T-helper 1 cell treated with Interleukin-12 subunit alpha and Interleukin-12 subunit beta and Interleukin-4 antibody, amounts not matched to agents 30 ng/mL and 1 ng/mL, for 36 hours (primary cell): ENCODE results near the gene B4GALNT3. TPM values are rescaled to one million over a fixed set of nuclear protein-coding genes. Genes with fewer than 3 reads are reported as not detected.

ENCODE experiments used
- intact Hi-C: fragments of 100-400 bp; cut with micrococcal nuclease; formaldehyde crosslinking; loops from one replicate; pipeline ENCODE4 v1.15.1; 2024
- total RNA-seq: library from RNA; stranded (reverse); gene quantifications from 2 replicates; pipeline ENCODE4 v1.2.3, GENCODE V29; 2022

B4GALNT3 gene
- total RNA-seq, 1 donor from 2014 or later, result 13.6 TPM

DNA sequence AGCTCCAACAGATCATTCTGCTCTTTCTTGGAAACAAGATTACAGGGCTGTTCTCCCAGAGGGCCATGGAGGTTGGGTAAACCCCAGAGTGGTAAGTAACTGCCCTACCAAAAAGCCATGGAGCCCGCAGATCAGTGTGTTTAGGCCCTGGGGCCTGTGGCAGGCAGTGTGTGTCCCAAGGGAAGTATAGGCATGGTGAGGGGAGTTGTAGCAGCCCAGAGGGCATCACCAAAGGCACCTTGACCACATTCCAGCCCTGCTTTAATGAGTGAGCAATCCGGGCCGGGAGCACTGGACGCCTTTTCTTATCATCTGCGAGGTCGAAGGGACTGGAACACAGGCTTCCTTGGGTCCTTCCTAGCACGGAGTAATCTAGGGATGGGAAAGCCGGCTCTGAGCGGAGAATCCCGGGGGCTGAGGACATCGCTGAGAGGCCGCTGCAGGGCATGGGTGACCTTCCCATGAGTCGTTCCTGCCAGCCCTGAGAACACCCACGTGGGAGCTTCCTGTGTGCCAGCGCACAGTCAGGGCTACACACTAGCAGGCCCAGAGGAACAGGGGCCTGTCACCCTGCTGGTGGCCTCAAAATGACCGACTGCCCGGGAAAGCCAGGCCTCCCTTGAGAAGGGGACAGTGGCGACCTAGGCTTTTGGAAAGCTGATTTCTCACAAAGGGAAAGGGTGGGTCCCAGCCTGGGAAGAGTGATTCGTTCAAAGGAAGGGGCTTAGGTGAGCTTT lies 112.2 kb downstream of the B4GALNT3 start:
- intact Hi-C loops, result no loop called here

DNA sequence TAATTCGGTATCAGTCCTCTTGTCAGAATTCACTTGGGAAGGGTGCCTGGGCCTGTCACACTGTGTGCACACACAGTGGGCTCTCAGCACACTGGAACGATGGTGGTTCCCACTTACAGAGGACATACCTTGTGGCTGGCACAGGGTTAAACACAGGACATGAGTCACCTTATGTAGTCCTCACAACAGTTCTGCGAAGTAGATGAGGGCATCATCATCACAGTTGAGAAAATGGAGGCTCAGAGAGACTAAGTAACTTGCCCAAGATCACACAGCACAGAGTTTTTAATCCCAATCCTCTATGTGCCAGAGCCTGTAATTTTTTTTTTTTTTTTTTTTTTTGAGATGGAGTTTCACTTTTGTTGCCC lies 112.8 kb downstream of the B4GALNT3 start:
- intact Hi-C loops, result no loop called here

DNA sequence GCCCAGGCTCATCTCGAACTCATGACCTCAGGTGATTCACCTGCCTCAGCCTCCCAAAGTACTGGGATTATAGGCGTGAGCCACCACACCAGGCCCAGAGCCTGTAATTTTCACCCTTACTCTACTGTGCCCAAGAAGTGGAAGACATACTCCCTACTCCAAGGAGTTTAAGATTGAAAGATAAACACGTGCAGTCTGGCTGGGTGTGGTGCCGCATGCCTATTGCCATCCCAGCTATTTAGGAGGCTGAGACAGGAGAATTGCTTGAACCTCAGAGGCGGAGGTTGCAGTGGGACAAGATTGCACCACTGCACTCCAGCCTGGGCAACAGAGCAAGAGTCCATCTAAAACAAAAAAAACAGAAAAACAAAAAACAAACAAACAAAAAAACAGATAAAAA lies 113.5 kb downstream of the B4GALNT3 start:
- intact Hi-C loops, result no loop called here

DNA sequence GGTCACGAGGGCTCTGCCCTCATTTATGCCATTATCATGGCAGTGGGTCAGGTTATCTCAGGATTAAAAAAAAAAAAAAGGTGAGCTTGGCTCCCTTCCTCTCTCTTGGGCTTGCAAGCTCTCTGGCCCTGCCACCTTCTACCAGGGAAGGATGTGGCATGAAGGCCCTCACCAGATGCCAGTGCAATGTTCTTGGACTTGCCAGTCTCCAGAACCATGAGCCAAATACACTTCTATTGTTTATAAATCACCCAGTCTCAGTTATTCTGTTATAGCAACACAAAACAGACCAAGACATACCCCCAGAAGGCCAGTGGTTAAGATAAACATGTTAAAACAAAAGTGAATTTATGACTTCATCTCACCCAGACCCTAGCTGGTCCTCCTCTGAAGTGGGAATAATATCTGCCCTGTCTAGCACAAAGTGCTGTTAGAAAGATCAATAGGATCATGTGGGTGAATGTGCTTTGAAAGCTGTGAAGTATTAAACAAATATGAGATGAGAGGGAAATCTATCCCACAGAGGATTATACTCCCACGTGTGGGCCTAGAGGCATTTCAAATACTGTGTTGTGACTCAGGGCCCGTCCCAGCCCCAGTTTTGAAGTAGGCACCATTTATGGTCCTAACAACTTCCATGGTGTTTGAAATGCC lies 114.9 kb downstream of the B4GALNT3 start:
- intact Hi-C loops, result no loop called here

DNA sequence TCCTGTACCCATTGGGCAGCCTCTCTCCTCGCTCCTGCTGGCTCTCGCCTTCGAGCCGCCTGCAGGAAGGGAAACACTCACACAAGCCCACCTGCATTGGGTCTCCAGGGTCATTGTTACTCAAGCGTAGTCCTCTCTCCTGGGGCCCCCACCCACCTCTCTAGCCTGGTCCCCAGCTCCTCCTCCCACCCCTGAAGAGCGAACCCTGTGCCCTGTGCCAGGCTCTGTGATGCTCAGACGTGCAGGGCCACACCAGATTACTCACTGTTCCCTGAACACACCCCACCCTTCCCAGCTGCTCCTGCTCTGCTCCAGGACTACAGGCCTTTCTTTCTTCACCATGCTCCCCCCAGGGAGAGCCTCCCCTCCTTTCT lies 115.4 kb downstream of the B4GALNT3 start:
- intact Hi-C loops, result no loop called here

DNA sequence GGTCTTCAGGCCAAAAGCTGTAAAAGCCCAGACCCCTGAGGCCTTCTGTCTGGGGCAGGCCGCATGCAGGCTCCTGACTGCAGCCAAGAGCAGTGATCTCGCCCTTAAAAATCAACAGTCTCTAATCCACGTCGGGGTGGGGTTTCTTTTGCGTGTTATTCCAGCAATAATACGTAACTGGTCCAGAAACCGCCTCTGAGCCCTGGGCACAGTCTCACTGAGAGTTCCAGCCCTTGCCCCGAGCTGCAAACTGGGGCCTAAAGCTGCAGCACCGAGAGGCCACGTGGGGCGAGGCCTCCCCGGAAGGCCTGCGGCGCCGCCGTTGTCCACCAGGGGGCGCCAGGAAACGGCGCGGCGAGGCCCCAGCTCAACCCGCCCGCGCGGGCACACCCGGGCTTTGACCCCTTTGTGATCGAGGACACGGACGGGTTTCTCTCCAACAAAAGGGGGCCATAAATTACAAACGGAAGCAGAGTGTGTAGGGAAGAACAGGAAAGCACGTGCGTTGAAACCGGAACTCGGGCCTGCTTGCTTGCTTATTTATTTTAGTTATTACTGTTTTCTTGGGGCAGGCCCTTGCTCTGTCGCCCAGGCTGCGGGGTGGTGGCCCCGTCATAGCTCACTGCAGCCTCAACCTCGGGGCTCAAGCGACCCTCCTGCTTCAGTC lies 116.3 kb downstream of the B4GALNT3 start:
- intact Hi-C loops, result loop anchor here (1.0 to 2.0 kb wide), 7 partner anchors 35 to 373 kb away; partner anchors contain the start of gene RAD52

DNA sequence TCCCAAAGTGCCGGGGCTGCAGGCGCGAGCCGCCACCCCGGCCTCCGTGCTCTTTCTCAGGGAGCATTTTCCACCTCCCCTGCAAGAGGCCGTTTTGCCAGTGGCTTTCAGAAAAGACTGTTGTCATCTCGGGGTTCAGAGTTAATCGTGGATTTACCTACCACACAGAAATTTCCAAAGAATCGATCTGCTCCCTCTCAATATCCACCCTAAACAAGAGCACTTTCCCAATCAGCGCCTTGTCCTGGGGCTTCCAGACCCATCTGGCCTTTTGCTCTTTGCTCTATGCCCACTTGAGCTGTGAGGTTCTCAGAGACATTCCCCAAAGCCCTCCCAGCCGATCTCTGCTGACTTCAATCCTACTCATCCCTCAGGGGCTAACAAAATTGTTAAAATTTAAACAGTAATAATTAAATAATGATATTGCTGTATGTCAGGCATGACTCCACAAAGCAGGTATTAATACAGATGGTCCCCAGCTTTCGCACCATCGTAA lies 116.9 kb downstream of the B4GALNT3 start:
- intact Hi-C loops, result loop anchor here (1.0 to 2.0 kb wide), 7 partner anchors 34 to 373 kb away; partner anchors contain the start of gene RAD52

DNA sequence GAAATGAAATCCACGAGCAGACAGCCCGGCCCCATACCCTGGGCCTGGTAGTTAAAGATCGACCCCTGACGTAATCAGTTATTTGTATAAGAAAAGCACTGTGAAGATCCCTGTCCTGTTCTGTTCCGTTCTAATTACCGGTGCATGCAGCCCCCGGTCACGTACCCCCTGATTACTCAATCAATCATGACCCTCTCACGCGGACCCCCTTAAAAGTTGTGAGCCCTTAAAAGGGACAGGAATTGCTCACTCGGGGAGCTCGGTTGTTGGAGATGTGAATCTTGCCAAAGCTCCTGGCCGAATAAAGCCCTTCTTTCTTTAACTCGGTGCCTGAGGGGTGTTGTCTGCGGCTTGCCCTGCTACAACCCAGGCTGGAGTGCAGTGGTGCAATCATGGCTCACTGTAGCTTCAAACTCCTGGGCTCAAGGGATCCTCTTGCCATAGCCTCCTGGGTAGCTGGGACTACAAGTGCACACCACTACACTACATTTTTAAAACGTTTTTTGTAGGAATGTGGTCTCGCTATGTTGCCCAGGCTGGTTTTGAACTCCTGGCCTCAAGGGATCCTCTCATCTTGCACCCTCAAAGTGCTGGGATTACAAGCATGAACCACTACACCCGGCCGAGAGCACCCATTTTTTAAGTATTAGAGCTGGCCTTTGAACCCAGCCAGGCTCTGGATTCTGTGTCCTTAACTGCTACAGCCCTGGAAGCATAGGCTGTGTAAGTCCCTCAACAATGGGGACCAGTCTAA lies 118.4 kb downstream of the B4GALNT3 start:
- intact Hi-C loops, result loop anchor here (2.0 kb wide), 2 partner anchors 33 to 97 kb away; no protein-coding TSS in a partner anchor

DNA sequence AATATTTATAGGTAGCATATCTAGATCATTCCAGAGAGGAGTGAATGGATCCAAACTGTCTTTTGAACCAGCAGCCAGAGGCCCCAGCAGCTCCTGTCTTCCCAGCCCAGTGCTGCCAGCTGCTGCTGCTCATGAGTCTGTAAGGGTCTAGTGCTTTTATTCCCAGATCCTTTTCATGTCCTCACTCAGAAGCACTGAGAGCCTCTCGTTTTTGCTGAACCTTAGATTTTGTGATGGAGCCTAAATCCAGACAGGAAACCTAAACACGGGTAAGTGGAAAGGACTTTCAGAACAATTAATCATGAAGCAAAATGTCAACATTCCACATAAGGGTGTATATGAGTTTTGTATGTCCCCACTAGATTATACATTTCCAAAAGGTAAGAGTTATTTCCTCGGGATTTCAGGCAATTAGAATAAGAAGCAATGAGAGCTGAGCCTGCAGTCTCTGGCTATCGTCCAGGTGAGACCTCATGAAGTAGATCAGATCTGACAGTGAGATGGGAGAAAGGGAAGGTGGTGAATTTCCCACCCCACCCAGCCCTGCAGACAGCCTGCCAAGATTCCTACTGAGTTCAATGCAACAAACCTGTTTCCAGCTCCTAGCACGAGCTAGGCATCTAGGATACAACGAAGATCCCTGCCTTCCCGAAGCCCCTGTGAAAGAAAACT lies 119.1 kb downstream of the B4GALNT3 start:
- intact Hi-C loops, result no loop called here

DNA sequence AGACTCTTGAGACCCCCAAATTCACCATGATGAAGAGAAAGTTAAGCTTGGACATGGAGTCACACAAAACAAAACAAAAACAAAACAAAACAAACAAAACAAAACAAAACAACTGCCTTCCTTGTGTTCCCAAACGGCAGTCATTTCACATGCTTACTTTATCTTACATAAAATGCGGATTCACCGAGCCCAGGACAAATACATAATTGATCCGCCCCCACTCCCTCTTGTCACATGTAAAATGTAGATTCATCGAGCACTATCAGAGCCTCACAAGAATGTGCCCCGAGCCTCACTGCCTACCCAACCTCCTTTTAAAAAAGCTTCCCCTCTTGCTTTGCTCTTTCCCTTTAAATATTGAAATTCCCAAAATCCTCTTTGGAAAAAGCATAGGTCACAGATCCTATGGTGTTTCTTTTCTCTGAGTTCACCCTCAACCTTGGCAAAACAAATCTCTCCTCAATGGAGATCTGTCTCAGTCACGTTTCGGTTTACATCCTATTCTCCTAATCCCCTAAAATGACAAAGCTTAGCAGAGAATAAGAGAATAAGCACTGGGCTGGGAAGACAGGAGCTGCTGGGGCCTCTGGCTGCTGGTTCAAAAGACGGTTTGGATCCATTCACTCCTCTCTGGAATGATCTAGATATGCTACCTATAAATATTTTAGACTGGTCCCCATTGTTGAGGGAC lies 119.8 kb downstream of the B4GALNT3 start:
- intact Hi-C loops, result no loop called here

DNA sequence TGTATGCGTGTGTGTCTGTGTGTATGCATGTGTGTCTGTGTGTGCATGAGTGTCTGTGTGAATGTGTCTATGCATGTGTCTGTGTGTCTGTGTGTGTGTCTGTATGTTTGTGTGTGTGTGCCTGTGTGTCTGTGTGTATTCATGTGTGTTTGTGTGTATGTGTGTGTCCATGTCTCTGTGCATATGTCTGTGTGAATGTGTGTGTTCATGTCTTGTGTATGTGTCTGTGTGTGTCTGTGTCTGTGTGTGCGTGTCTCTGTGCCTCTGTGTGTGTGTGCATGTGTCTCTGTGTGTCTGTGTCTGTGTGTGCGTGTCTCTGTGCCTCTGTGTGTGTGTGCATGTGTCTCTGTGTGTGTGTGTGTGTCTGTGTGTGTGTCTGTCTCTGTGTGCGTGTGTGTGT lies 121.1 kb downstream of the B4GALNT3 start:
- intact Hi-C loops, result no loop called here

DNA sequence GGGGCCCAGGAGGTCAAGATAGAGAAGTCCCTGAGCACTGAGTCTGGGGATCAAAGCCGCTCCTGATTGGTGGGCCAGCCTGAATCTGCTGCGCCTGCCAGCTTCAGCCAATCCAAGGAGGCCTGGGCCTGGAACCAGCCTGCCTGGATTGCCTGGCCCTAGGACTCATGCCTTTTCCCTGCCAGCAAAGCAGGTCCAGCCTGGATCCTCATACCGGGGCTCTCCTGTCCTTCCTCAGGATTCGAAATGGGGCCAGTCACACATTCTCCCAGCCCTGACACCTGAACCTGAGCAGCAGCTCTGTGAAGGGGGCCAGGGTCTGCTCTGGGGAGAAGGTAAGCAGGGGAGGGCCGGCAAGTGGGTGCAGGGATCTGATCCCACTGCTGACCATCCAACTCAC lies 121.6 kb downstream of the B4GALNT3 start:
- intact Hi-C loops, result no loop called here

DNA sequence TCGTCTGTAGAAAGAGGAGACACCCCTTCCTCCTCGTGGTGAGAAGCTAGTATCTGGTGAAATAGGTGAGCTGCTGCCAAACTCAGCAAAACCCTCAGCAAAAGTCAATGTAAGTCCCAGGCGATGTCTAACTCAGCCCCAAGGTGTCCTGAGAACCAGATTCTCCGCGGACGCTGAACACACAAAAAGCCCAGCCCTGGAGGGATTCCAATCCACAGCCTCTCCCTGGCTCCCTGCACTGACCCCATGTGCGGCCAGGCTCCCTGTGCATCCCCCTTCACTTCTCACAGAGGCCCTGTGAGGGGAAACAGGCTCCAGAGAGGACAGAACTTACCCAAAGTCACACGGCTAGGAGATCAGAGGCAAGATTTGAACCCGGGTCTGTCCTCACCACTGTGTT lies 122.0 kb downstream of the B4GALNT3 start:
- intact Hi-C loops, result no loop called here

DNA sequence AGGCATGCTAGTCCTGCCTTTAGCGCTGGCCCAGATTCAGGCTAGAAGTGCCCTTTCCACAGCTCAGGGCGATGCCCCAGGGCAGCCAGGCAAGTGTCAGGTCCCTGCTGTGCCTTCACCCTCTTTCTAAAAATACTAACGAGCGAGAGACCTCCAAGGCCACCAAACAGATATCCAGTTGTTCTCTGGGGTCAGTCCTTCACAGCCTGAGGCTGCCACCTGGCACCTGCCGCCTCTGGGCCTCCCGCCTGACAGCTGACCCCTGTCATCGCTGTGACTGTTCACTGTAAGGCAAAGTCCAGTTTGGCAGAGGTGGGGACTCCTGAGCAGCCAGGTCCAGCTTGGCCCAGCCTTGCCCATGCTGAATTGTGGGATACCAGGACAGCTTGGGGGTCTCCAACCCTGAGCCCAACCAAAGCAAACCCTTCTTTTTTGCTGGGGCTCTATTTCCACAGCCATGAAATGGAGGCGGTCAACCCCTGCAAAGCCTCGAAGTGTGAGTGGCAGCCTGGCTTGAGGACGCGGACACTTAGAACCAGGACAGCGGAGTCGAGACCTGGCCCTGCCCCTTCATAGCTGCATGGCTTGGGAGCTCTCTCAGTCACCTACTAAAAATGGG lies 123.6 kb downstream of the B4GALNT3 start:
- intact Hi-C loops, result no loop called here

DNA sequence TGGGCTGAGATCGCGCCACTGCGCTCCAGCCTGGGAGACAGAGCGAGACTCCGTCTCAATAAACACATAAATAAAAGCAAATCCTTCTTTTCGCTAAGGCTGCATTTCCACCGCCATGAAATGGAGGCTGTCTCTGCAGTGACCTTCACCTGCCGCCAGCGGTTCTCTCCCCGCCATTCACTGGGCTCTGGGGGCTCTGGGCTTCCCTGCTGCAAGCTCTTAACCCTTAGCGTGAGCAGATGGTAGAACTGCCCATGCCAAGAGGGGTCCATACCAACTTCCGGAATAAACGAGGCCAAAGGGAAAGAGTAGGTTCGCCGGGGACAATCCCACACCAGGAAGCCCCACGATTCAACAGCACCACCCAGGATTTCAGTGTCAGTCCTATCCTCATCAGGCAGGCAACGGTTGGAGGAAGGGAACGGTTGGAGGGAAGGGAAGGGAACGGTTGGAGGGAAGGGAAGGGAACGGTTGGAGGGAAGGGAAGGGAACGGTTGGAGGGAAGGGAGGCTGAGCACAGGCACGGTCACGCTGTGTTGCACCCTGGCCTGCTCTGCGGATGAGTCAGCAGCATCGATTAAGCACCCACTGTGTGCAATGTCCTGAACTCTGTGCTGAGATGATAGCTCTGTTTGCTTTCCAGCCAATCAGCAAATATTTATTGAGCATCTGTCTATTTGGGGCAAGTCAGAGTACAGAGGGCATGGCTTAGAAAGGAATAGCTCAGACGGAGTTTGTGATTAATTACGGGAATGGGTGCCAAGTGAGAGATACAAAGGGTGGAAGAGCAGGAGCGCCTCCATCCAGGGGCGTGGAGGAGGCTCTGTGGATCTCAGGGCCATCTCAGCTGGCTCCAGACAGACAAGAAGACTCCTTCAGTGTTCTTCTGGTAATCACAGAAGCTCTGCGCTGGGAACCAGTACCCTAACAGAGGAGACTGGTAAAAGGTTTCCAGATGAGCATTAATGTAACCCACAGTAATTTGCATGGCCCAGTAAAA lies 125.6 kb downstream of the B4GALNT3 start:
- intact Hi-C loops, result no loop called here

DNA sequence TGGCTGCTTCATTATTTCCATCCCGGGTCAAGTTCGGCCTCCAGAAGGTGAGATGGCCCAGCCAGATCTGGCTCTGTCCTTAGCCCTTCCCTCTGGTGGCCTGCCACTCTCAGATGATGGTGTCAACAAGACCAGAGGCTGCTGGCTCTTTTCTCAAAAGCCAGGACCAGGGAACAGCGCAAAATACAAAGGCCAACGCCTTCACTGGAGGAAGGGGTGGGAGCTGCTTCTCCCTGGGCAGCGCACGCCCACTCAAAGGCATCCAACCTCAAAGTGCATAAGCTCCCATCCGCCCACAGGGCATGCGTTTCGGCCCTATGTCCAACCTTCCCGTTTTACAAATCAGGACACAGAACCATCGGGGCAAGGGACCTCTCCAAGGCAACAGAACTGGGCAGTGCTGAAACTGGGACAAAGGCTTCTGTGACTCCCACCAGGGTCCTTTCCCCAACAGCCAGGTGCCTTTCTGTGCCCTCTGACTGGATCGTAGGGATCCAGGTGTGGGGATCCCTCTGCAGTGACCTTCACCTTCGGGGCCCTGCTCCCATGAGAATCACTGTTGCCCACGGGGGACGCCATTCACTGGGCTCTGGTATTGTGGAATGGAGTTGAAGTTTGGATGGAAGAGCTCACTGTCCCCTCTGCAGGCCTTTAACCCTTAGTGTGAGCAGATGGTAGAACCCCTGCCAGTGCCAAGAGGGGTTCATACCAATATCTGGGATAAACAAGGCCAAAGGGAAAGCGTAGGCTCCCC lies 126.8 kb downstream of the B4GALNT3 start:
- intact Hi-C loops, result no loop called here

DNA sequence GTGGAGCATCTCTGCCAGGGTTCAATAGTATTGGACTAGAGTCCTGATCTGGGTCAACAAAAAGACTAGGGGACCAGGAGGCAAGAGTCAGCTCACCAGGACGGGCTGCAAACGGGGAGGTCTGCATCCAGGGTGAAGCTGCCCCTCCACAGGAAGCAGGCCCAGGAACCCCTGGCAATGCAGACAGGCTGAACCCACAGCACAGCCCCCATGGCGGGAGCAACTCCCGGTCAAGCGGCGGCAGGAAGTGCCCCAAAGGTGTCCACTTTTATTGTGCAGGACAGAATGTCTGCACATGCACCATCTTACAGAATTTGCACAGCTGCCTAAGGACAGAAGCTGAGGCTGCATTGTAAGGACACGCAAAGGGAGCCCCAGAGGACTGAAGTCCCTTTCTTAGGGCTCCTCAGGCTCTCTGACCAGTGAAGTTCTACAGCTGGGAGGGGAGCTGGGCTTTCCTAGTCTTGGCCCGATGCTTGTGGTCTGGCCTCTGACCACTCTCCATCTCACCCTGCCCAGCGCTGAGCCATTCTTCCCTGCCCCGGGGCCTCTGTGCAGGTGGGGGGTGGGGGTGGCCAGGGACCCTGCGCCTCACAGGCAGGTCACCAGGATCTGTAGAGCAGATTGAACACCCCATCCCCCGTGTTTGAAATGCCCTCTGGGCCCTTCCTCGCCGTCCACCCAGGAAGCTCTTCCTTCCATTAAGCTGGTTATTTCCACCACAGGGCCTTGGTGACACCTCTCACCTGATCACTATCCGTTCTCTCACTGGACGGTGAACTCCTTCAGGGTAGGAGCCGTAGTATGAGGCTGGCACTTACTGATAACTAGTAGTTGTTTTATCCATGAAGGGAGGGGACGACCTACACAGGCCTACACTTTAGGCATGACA lies 127.6 kb downstream of the B4GALNT3 start:
- intact Hi-C loops, result no loop called here
